Measurements from ENCODE around the gene NR4A3. TPM values are rescaled to one million over a fixed set of nuclear protein-coding genes. Genes with fewer than 3 reads are reported as not detected.

NR4A3 gene
- total and polyA plus RNA-seq, 10 of the 15 experiments (the other 5 are each of a cell fraction or from before 2014, with no cell fraction given) = 0.04 to 2.1 (median 0.64) TPM; not detected in 1

GRCh38 chr9:99821396-99822108 is at the start of gene NR4A3 (continued):
- TF ChIP-seq EZH2 (IDR thresholded peaks at IDR 0.05; ENCODE audit: borderline replicate concordance, control insufficient read depth, low read depth, low read length) (no peak), SUPT20H (IDR thresholded peaks at IDR 0.05; ENCODE audit: borderline replicate concordance, control insufficient read depth, low read depth, low read length) (no peak), PAX5 (IDR thresholded peaks at IDR 0.05; ENCODE audit: borderline replicate concordance, low read depth, low read length) (no peak), PKNOX1 (IDR thresholded peaks at IDR 0.05) (peak; percentile 34), BACH1 (IDR thresholded peaks at IDR 0.05; ENCODE audit: borderline replicate concordance) (no peak), RCOR1 (conservative IDR thresholded peaks at IDR 0.05; ENCODE audit: low read depth, low read length) (no peak), CBFB (IDR thresholded peaks at IDR 0.05; ENCODE audit: low read depth) (no peak), PBX3 (IDR thresholded peaks at IDR 0.05; ENCODE audit: insufficient replicate concordance, low read depth, low read length) (no peak), TCF12 (IDR thresholded peaks at IDR 0.05; ENCODE audit: low read depth, low read length) (no peak; the same call in 1 of the 2 replicates), ZNF592 (IDR thresholded peaks at IDR 0.05) (no peak), FOXK2 (IDR thresholded peaks at IDR 0.05) (no peak), SPI1 (IDR thresholded peaks at IDR 0.05; ENCODE audit: borderline replicate concordance, insufficient read depth, low read depth, low read length) (no peak), CBX3 (IDR thresholded peaks at IDR 0.05; ENCODE audit: borderline replicate concordance, low read depth) (no peak), SRF (IDR thresholded peaks at IDR 0.05; ENCODE audit: low read depth in 2 of 2, low read length in 2 of 2) (no peak), ASH2L (IDR thresholded peaks at IDR 0.05; ENCODE audit: borderline replicate concordance, low read depth) (no peak; the same call in 1 of the 2 replicates), POU2F2 (IDR thresholded peaks at IDR 0.05; ENCODE audit: borderline replicate concordance, low read depth, low read length) (no peak; the same call in 2 of the 3 replicates), HDGF (IDR thresholded peaks at IDR 0.05) (peak; percentile 86), FOS (IDR thresholded peaks at IDR 0.05; ENCODE audit: borderline replicate concordance, extremely low read depth, insufficient read length) (no peak), NR2C2 (IDR thresholded peaks at IDR 0.05; ENCODE audit: borderline replicate concordance, control insufficient read depth, insufficient read length, low read depth) (no peak), NFYB (IDR thresholded peaks at IDR 0.05; ENCODE audit: insufficient read depth, low read depth, low read length) (no peak), DPF2 (IDR thresholded peaks at IDR 0.05) (no peak; the same call in 1 of the 2 replicates), MTA2 (IDR thresholded peaks at IDR 0.05; ENCODE audit: low read depth) (no peak), SMARCA5 (IDR thresholded peaks at IDR 0.05) (no peak; the same call in 1 of the 2 replicates), JUND (IDR thresholded peaks at IDR 0.05; ENCODE audit: low read depth, low read length) (no peak), MEF2B (IDR thresholded peaks at IDR 0.05; ENCODE audit: partially characterized antibody, poor library complexity, severe bottlenecking) (no peak), SMAD5 (IDR thresholded peaks at IDR 0.05; ENCODE audit: low read depth) (no peak)

Data from GM12878 (cell line).